Adrenal gland (tissue), 5 donors: Measurements from ENCODE around the gene TNFRSF25.

Experiments used
- POLR2A ChIP-seq, 2 donors: fragments of 450-650 bp; IDR thresholded peaks; one replicate each; pipeline ENCODE4 v1.6.1; 2017; ENCODE audit warnings: antibody characterized with exemption in 2 of 2, mild to moderate bottlenecking in 2 of 2, moderate library complexity in 1 of 2
- TF ChIP-seq, protein P1 (sequence below), 6 experiments: fragments of 450-650 bp in 4 of 6; fragments of 200-600 bp in 2 of 6; sonication (generic) in 1 of 6; IDR thresholded peaks; 1 replicate in 5 of 6; 2 replicates in 1 of 6; pipeline versions ENCODE4 v1.5.1 to v1.8.0; 2016 to 2021; ENCODE audit warnings: antibody characterized with exemption in 6 of 6, mild to moderate bottlenecking in 2 of 6, moderate library complexity in 1 of 6
- donor health status: DM: no; HTN: no; CAD: no.

- TF ChIP-seq, protein P1, sequence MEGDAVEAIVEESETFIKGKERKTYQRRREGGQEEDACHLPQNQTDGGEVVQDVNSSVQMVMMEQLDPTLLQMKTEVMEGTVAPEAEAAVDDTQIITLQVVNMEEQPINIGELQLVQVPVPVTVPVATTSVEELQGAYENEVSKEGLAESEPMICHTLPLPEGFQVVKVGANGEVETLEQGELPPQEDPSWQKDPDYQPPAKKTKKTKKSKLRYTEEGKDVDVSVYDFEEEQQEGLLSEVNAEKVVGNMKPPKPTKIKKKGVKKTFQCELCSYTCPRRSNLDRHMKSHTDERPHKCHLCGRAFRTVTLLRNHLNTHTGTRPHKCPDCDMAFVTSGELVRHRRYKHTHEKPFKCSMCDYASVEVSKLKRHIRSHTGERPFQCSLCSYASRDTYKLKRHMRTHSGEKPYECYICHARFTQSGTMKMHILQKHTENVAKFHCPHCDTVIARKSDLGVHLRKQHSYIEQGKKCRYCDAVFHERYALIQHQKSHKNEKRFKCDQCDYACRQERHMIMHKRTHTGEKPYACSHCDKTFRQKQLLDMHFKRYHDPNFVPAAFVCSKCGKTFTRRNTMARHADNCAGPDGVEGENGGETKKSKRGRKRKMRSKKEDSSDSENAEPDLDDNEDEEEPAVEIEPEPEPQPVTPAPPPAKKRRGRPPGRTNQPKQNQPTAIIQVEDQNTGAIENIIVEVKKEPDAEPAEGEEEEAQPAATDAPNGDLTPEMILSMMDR (IDR thresholded peaks at IDR 0.05), result no peak
- no peak for TF ChIP-seq POLR2A (IDR thresholded peaks at IDR 0.05)
Measured at GRCh38 chr1:6472391-6472790, 6.4 kb upstream of the TNFRSF25 start.
